A549 (cell line): ENCODE measurements around the gene SF3B5. TPM values are rescaled to one million over a fixed set of nuclear protein-coding genes. Genes with fewer than 3 reads are reported as not detected.

Source experiments
- ATAC-seq, 2 experiments: fragments of 200-7000 bp in 1 of 2; fragments of >200 bp in 1 of 2; cut with Nextera tagmentation in 1 of 2; cut with Tn5 transposase in 1 of 2; 3 replicates each; pipeline versions ENCODE4 v1.8.0 to v1.9.1; 2018 to 2020; ENCODE audit warnings: mild to moderate bottlenecking in 1 of 2, moderate library complexity in 1 of 2
- CTCF ChIA-PET: fragments of 300-600 bp; sonication (Branson Sonifier 250); formaldehyde crosslinking; extraction: SDS; loops from one replicate; lab custom pipeline; 2021; ENCODE audit warnings: antibody characterized with exemption, inconsistent platforms; lab: Yijun Ruan, JAX
- POLR2A ChIA-PET: fragments of 350-600 bp; formaldehyde crosslinking; extraction: SDS; loops from one replicate; lab custom pipeline; 2021; ENCODE audit warnings: antibody characterized with exemption, inconsistent platforms; lab: Yijun Ruan, JAX
- DNase-seq, 2 experiments: peaks; one replicate each; pipeline versions ENCODE4 v3.0.0 to v3.0.0-alpha.2; 2011 to 2016; ENCODE audit warnings: low read depth in 1 of 2, low spot score in 1 of 2
- FAIRE-seq: peaks from 2 replicates; lab custom pipeline; 2011; peaks lifted over from hg19 to GRCh38; lab: Jason Lieb, UNC
- H3K27ac ChIP-seq, 2 experiments: fragments of >200 bp; sonication (Bioruptor Twin); formaldehyde crosslinking; 3 replicates each; pipeline ENCODE4 v1.5.1; 2016 to 2017
- H3K4me1 ChIP-seq: fragments of >200 bp; sonication (Bioruptor Twin); formaldehyde crosslinking; 3 replicates; pipeline ENCODE4 v1.6.1; 2016
- H3K4me2 ChIP-seq: fragments of >200 bp; sonication (Bioruptor Twin); formaldehyde crosslinking; 3 replicates; pipeline ENCODE4 v1.6.1; 2016
- H3K4me3 ChIP-seq: fragments of >200 bp; sonication (Bioruptor Twin); formaldehyde crosslinking; 3 replicates; pipeline ENCODE4 v1.5.1; 2016
- H3K9me3 ChIP-seq: fragments of >200 bp; sonication (Bioruptor Twin); formaldehyde crosslinking; 3 replicates; pipeline ENCODE4 v1.6.1; 2016
- ATOH8 ChIP-seq: fragments of 250-450 bp; sonication (Bioruptor Pico); IDR thresholded peaks from 2 replicates; pipeline ENCODE4 v1.5.0; 2020; ENCODE audit warnings: low read depth, mild to moderate bottlenecking, moderate library complexity
- BCL3 ChIP-seq: fragments of >200 bp; sonication (Bioruptor Twin); formaldehyde crosslinking; IDR thresholded peaks from 3 replicates; pipeline ENCODE4 v1.6.1; 2016
- BHLHE40 ChIP-seq: IDR thresholded peaks from 2 replicates; pipeline ENCODE4 v1.6.1; 2012; ENCODE audit warnings: low read depth, low read length, inconsistent platforms
- CBX2 ChIP-seq: fragments of 200-600 bp; sonication (generic); IDR thresholded peaks from 2 replicates; pipeline ENCODE4 v1.6.1; 2016; ENCODE audit warnings: low read depth, mild to moderate bottlenecking, borderline replicate concordance
- CTCF ChIP-seq: fragments of >200 bp; sonication (Bioruptor Twin); formaldehyde crosslinking; IDR thresholded peaks from 3 replicates; pipeline ENCODE4 v1.5.1; 2016
- EP300 ChIP-seq, 2 experiments: fragments of >200 bp; sonication (Bioruptor Twin); formaldehyde crosslinking; IDR thresholded peaks; 2 replicates in 1 of 2; 3 replicates in 1 of 2; pipeline ENCODE4 v1.6.1; 2016 to 2017
- FOSL2 ChIP-seq, 2 experiments: fragments of 450-650 bp in 1 of 2; fragments of >200 bp in 1 of 2; sonication (Bioruptor Twin) in 1 of 2; formaldehyde crosslinking; IDR thresholded peaks; 2 replicates each; pipeline versions ENCODE4 v1.5.0 to v1.6.1; 2016 to 2020; ENCODE audit warnings: mild to moderate bottlenecking in 1 of 2, moderate library complexity in 1 of 2
- FOXS1 ChIP-seq: fragments of 250-450 bp; sonication (Bioruptor Pico); IDR thresholded peaks from 2 replicates; pipeline ENCODE4 v1.5.0; 2020; ENCODE audit warnings: mild to moderate bottlenecking, moderate library complexity
- HMGXB4 ChIP-seq: fragments of 250-450 bp; sonication (Bioruptor Pico); IDR thresholded peaks from 2 replicates; pipeline ENCODE4 v1.5.0; 2021; ENCODE audit warnings: mild to moderate bottlenecking, moderate library complexity, borderline replicate concordance
- HOXA7 ChIP-seq: fragments of 250-450 bp; sonication (Bioruptor Pico); IDR thresholded peaks from 2 replicates; pipeline ENCODE4 v1.5.0; 2020; ENCODE audit warnings: mild to moderate bottlenecking, moderate library complexity
- JUN ChIP-seq, 2 experiments: fragments of >200 bp; sonication (Bioruptor Twin); formaldehyde crosslinking; IDR thresholded peaks; 2 replicates in 1 of 2; 3 replicates in 1 of 2; pipeline ENCODE4 v1.6.1; 2016 to 2017
- JUNB ChIP-seq: fragments of >200 bp; sonication (Bioruptor Twin); formaldehyde crosslinking; IDR thresholded peaks from 2 replicates; pipeline ENCODE4 v1.6.1; 2016
- MAZ ChIP-seq: fragments of 150-350 bp; IDR thresholded peaks from 2 replicates; pipeline ENCODE4 v1.6.1; 2014; ENCODE audit warnings: antibody characterized with exemption, low read depth, low read length, borderline replicate concordance
- MYC ChIP-seq: IDR thresholded peaks from 2 replicates; pipeline ENCODE4 v1.6.1; 2012; ENCODE audit warnings: mild to moderate bottlenecking, inconsistent platforms, low read length, improper control_type of control experiment, borderline replicate concordance
- POLR2A ChIP-seq: IDR thresholded peaks from 2 replicates; pipeline ENCODE4 v1.6.1; 2012; ENCODE audit warnings: mild to moderate bottlenecking, low read length
- POLR2AphosphoS2 ChIP-seq: conservative IDR thresholded peaks from 2 replicates; pipeline ENCODE4 v1.6.1; 2012; ENCODE audit warnings: low read length, improper control_type of control experiment, inconsistent platforms
- SREBF2 ChIP-seq: fragments of 450-650 bp; IDR thresholded peaks from 2 replicates; pipeline ENCODE4 v1.6.1; 2014; ENCODE audit warnings: mild to moderate bottlenecking, moderate library complexity
- ZC3H11A ChIP-seq: fragments of 450-650 bp; IDR thresholded peaks from 2 replicates; pipeline ENCODE4 v1.6.1; 2014; ENCODE audit warnings: antibody characterized with exemption, mild to moderate bottlenecking
- ZNF302 ChIP-seq: fragments of 250-450 bp; sonication (Bioruptor Pico); IDR thresholded peaks from 2 replicates; pipeline ENCODE4 v1.9.0; 2021; ENCODE audit warnings: inconsistent platforms, mild to moderate bottlenecking, moderate library complexity
- ZSCAN20 ChIP-seq: fragments of 250-450 bp; sonication (Bioruptor Pico); IDR thresholded peaks from 2 replicates; pipeline ENCODE4 v1.8.0; 2022; ENCODE audit warnings: mild to moderate bottlenecking, moderate library complexity
- WGBS: methylation state at CpG from one replicate; pipeline ENCODE4 v1.1.6; 2017; ENCODE audit errors: missing lambda C conversion rate; 5-methylcytosine and 5-hydroxymethylcytosine counted together
- polyA plus RNA-seq, 4 experiments: library from polyadenylated mRNA; depleted of rRNA in 3 of 4; stranded (reverse); fragments of >200 nt; fragmentation: RNase III in 1 of 4; extraction: RNeasy Plus Mini Kit Qiagen cat#74134 plus additional on column Dnase treatment in 1 of 4; gene quantifications; 2 replicates in 3 of 4; 3 replicates in 1 of 4; pipeline ENCODE4 v1.2.3, GENCODE V29; 2011 to 2017

The SF3B5 gene
- polyA plus RNA-seq, 2 of the 4 experiments (the other 2 are of a cell fraction) = 159 to 164 TPM

GRCh38 chr6:144098993-144099392 is 3.6 kb upstream of the SF3B5 start:
- no peak for TF ChIP-seq FOXS1 (CRISPR knock-in tag)
- TF ChIP-seq ZC3H11A = no peak
- CTCF ChIA-PET = interaction anchor here (1.0 to 1.7 kb wide), 2 partner anchors 383 to 524 kb away, joined by 4 to 6 read pairs; no protein-coding TSS in a partner anchor
- no peak for DNase-seq
- POLR2A ChIA-PET = no interaction called here
- H3K9me3 ChIP-seq = no peaks in the 10 kb centered on the region
- no peak overlapping the region for H3K4me3 ChIP-seq
- no peak overlapping the region for H3K4me2 ChIP-seq
- no peak for ATAC-seq
- H3K4me1 ChIP-seq = peaks cover 5% of the 10 kb centered on the region; the same call in 1 of the 3 replicates
- no peak overlapping the region for H3K27ac ChIP-seq
- no peak for FAIRE-seq
- WGBS = 57% methylated on average over 3 of the region's 3 CpGs

GRCh38 chr6:144094731-144095133 is 641 bp downstream of the SF3B5 start:
- Histone ChIP-seq H3K4me3 (peak overlapping the region; percentile 87), H3K4me1 (peaks cover 10% of the 10 kb centered on the region; the same call in 1 of the 3 replicates)
- WGBS = 4% methylated on average over 13 of the region's 19 CpGs
- FAIRE-seq (no peak), ATAC-seq (peak in 1 of 2 experiments; percentile 36; a peak in 4 of 6 replicates)
- TF ChIP-seq ATOH8 (CRISPR knock-in tag) (no peak), ZNF302 (CRISPR knock-in tag) (no peak), CTCF (no peak)
- TF ChIP-seq, all 56 proteins: peak for 0
- POLR2A ChIA-PET = interaction anchor here (1.0 to 1.1 kb wide), 3 partner anchors 122 to 252 kb away, joined by 3 to 8 read pairs (median 3); partner anchors contain the start of gene LTV1
- CTCF ChIA-PET = no interaction called here
- Histone ChIP-seq H3K9me3 (no peaks in the 10 kb centered on the region), H3K27ac (peak overlapping the region; percentile 81 to 85), H3K4me2 (peak overlapping the region; percentile 96)
- DNase-seq = no peak

GRCh38 chr6:144093658-144094057 is 1.7 kb downstream of the SF3B5 start:
- no peak for ATAC-seq
- Histone ChIP-seq H3K4me2 (peak overlapping the region; percentile 96), H3K4me3 (no peak overlapping the region; the same call in 2 of the 3 replicates), H3K27ac (no peak overlapping the region), H3K4me1 (peaks cover 10% of the 10 kb centered on the region; the same call in 1 of the 3 replicates), H3K9me3 (no peaks in the 10 kb centered on the region)
- ChIA-PET POLR2A (interaction anchor here (0.6 to 1.1 kb wide), 2 partner anchors 123 to 404 kb away, joined by 3 to 4 read pairs; no protein-coding TSS in a partner anchor), CTCF (no interaction called here)
- no peak for DNase-seq
- 84% methylated on average over 6 of the region's 7 CpGs for WGBS
- FAIRE-seq = no peak
- no peak for TF ChIP-seq POLR2AphosphoS2
- no peak for TF ChIP-seq MAZ
- no peak for TF ChIP-seq HOXA7
- TF ChIP-seq HMGXB4 = no peak
- no peak for TF ChIP-seq BCL3
- no peak for TF ChIP-seq ZC3H11A
- TF ChIP-seq ZSCAN20 (CRISPR knock-in tag) = no peak
- TF ChIP-seq POLR2A = no peak
- no peak for TF ChIP-seq SREBF2

- FAIRE-seq (no peak), DNase-seq (no peak), ATAC-seq (no peak)
- ChIA-PET POLR2A (interaction anchor here (0.6 kb wide), 1 partner anchor 404 kb away, joined by 4 read pairs; no protein-coding TSS in a partner anchor), CTCF (no interaction called here)
- Histone ChIP-seq H3K4me2 (peak overlapping the region; percentile 96; the same call in 2 of the 3 replicates), H3K9me3 (no peaks in the 10 kb centered on the region), H3K27ac (no peak overlapping the region), H3K4me3 (no peak overlapping the region), H3K4me1 (peaks cover 10% of the 10 kb centered on the region; the same call in 1 of the 3 replicates)
- 85% methylated on average over 2 of the region's 2 CpGs for WGBS
- TF ChIP-seq JUNB = no peak
- TF ChIP-seq BHLHE40 = no peak
- no peak for TF ChIP-seq FOSL2 (IDR thresholded peaks at IDR 0.05)
- no peak for TF ChIP-seq FOSL2 (CRISPR knock-in tag; IDR thresholded peaks at IDR 0.05)
- TF ChIP-seq ZC3H11A = no peak
- no peak for TF ChIP-seq EP300 (IDR thresholded peaks at IDR 0.05)
- TF ChIP-seq CBX2 = no peak
- TF ChIP-seq ATOH8 (CRISPR knock-in tag) = no peak
- no peak for TF ChIP-seq MYC
- no peak for TF ChIP-seq HMGXB4
- TF ChIP-seq JUN (IDR thresholded peaks at IDR 0.05) = no peak
- no peak for TF ChIP-seq MAZ
Measured at GRCh38 chr6:144093236-144093635, 2.1 kb downstream of the SF3B5 start.
